GM23338 (cell line): ENCODE measurements around the gene WFDC12. TPM values are rescaled to one million over a fixed set of nuclear protein-coding genes. Genes with fewer than 3 reads are reported as not detected.

ENCODE experiments used
- ATAC-seq: fragments of 200-7000 bp; cut with Tn5 transposase; 3 replicates; pipeline ENCODE4 v1.9.1; 2020
- DNase-seq: peaks from one replicate; pipeline ENCODE4 v3.0.0-alpha.2; 2015; ENCODE audit warnings: low spot score
- H2AFZ ChIP-seq: fragments of 200-600 bp; sonication (generic); 2 replicates; pipeline ENCODE4 v1.8.0; 2016; ENCODE audit warnings: antibody characterized with exemption, mild to moderate bottlenecking, moderate library complexity
- H3F3A ChIP-seq: fragments of 200-600 bp; sonication (generic); replicated peaks from 2 replicates; pipeline ENCODE4 v1.8.0; 2017; ENCODE audit warnings: antibody characterized with exemption, mixed run types, low read depth
- H3K27ac ChIP-seq: fragments of 200-600 bp; sonication (generic); 2 replicates; pipeline ENCODE4 v1.6.1; 2016; ENCODE audit warnings: low read depth
- H3K27me3 ChIP-seq: fragments of 200-600 bp; sonication (generic); 2 replicates; pipeline ENCODE4 v1.8.0; 2016; ENCODE audit warnings: mild to moderate bottlenecking, mixed run types, moderate library complexity; ENCODE audit not compliant: insufficient read depth
- H3K36me3 ChIP-seq: fragments of 200-600 bp; sonication (generic); 2 replicates; pipeline ENCODE4 v1.8.0; 2016; ENCODE audit warnings: mild to moderate bottlenecking; ENCODE audit not compliant: insufficient read depth
- H3K4me1 ChIP-seq: fragments of 200-600 bp; sonication (generic); 2 replicates; pipeline ENCODE4 v1.8.0; 2016; ENCODE audit warnings: mild to moderate bottlenecking, moderate library complexity; ENCODE audit not compliant: insufficient read depth
- H3K4me2 ChIP-seq: fragments of 200-600 bp; sonication (generic); 2 replicates; pipeline ENCODE4 v1.7.1; 2017; ENCODE audit warnings: mixed run types
- H3K4me3 ChIP-seq: fragments of 200-600 bp; sonication (generic); 2 replicates; pipeline ENCODE4 v1.6.1; 2016; ENCODE audit warnings: mixed run types
- H3K79me2 ChIP-seq: fragments of 200-600 bp; sonication (generic); replicated peaks from 2 replicates; pipeline ENCODE4 v1.8.0; 2017; ENCODE audit warnings: mild to moderate bottlenecking; ENCODE audit not compliant: insufficient read depth
- H3K9me2 ChIP-seq: fragments of 200-600 bp; sonication (generic); 2 replicates; pipeline ENCODE4 v1.8.0; 2017; ENCODE audit not compliant: insufficient read depth
- H4K20me1 ChIP-seq: fragments of 200-600 bp; sonication (generic); replicated peaks from 2 replicates; pipeline ENCODE4 v1.8.0; 2017; ENCODE audit warnings: mild to moderate bottlenecking; ENCODE audit not compliant: insufficient read depth
- H3K27ac Mint-ChIP-seq: 2 replicates; pipeline ENCODE4 v1.8.0; 2020; ENCODE audit warnings: inconsistent platforms, mild to moderate bottlenecking, moderate library complexity, mixed read lengths
- H3K27me3 Mint-ChIP-seq: 3 replicates; pipeline ENCODE4 v1.8.0; 2022; ENCODE audit warnings: low read depth, mild to moderate bottlenecking, moderate library complexity, mixed read lengths, inconsistent platforms; ENCODE audit not compliant: insufficient read depth, poor library complexity
- H3K36me3 Mint-ChIP-seq: 3 replicates; pipeline ENCODE4 v1.8.0; 2021; ENCODE audit warnings: low read depth, mild to moderate bottlenecking, inconsistent platforms, moderate library complexity, mixed read lengths
- H3K4me1 Mint-ChIP-seq: 3 replicates; pipeline ENCODE4 v1.8.0; 2020; ENCODE audit warnings: mild to moderate bottlenecking, inconsistent platforms, mixed read lengths
- H3K4me3 Mint-ChIP-seq: 3 replicates; pipeline ENCODE4 v1.8.0; 2021; ENCODE audit warnings: moderate library complexity, mild to moderate bottlenecking, inconsistent platforms, mixed read lengths
- H3K9me3 Mint-ChIP-seq: 3 replicates; pipeline ENCODE4 v1.8.0; 2020; ENCODE audit warnings: moderate library complexity, mild to moderate bottlenecking, inconsistent platforms, mixed read lengths
- CREB1 ChIP-seq: fragments of 250-450 bp; sonication (Bioruptor Pico); IDR thresholded peaks from 2 replicates; pipeline ENCODE4 v1.5.0; 2020; ENCODE audit warnings: low read depth, mild to moderate bottlenecking, moderate library complexity
- CTCF ChIP-seq, 2 experiments: fragments of 200-600 bp in 1 of 2; sonication (generic) in 1 of 2; conservative IDR thresholded peaks; 2 replicates each; pipeline versions ENCODE4 v1.5.1 to v1.6.1; 2016 to 2017; ENCODE audit warnings: antibody characterized with exemption in 2 of 2, low read depth in 2 of 2, mild to moderate bottlenecking in 2 of 2, moderate library complexity in 1 of 2
- ETS1 ChIP-seq: IDR thresholded peaks from 2 replicates; pipeline ENCODE4 v1.6.1; 2016; ENCODE audit warnings: antibody characterized with exemption
- EZH2 ChIP-seq: fragments of 200-600 bp; sonication (generic); IDR thresholded peaks from one replicate; pipeline ENCODE4 v1.8.0; 2017; ENCODE audit warnings: antibody characterized with exemption, mild to moderate bottlenecking, low read depth; ENCODE audit not compliant: unreplicated experiment
- EZH2phosphoT487 ChIP-seq: fragments of 200-600 bp; sonication (generic); IDR thresholded peaks from one replicate; pipeline ENCODE4 v1.8.1; 2018; ENCODE audit warnings: antibody characterized with exemption; ENCODE audit not compliant: unreplicated experiment
- JUNB ChIP-seq: IDR thresholded peaks from one replicate; pipeline ENCODE4 v1.6.1; 2016; ENCODE audit warnings: antibody characterized with exemption; ENCODE audit not compliant: unreplicated experiment
- NANOG ChIP-seq: IDR thresholded peaks from 2 replicates; pipeline ENCODE4 v1.6.1; 2016; ENCODE audit warnings: antibody characterized with exemption, borderline replicate concordance
- POLR2AphosphoS5 ChIP-seq: IDR thresholded peaks from 2 replicates; pipeline ENCODE4 v1.6.1; 2016; ENCODE audit warnings: antibody characterized with exemption, low read depth
- REST ChIP-seq: IDR thresholded peaks from one replicate; pipeline ENCODE4 v1.6.1; 2018; ENCODE audit warnings: antibody characterized with exemption; ENCODE audit not compliant: unreplicated experiment
- STAT1 ChIP-seq: IDR thresholded peaks from one replicate; pipeline ENCODE4 v1.6.1; 2016; ENCODE audit warnings: antibody characterized with exemption; ENCODE audit not compliant: unreplicated experiment
- ZNF114 ChIP-seq: fragments of 250-450 bp; sonication (Bioruptor Pico); IDR thresholded peaks from 2 replicates; pipeline ENCODE4 v1.5.0; 2020; ENCODE audit warnings: mild to moderate bottlenecking, moderate library complexity
- ZNF331 ChIP-seq: fragments of 250-450 bp; sonication (Bioruptor Pico); IDR thresholded peaks from 2 replicates; pipeline ENCODE4 v1.5.0; 2020; ENCODE audit warnings: low read depth, mild to moderate bottlenecking, moderate library complexity
- ZNF462 ChIP-seq: fragments of 250-450 bp; sonication (Bioruptor Pico); IDR thresholded peaks from 2 replicates; pipeline ENCODE4 v1.5.0; 2020; ENCODE audit warnings: mild to moderate bottlenecking, moderate library complexity
- polyA plus RNA-seq: library from polyadenylated mRNA; unstranded; fragments of >200 nt; fragmentation: Nextera tagmentation; extraction: Ambion mirVana; gene quantifications from 2 replicates; pipeline ENCODE4 v1.2.1, GENCODE V29; 2016
- total RNA-seq: library from RNA; depleted of rRNA; stranded (reverse); fragments of >200 nt; shearing (Covaris generic); gene quantifications from 2 replicates; pipeline ENCODE4 v1.2.3, GENCODE V29; 2014

The WFDC12 gene
- total and polyA plus RNA-seq, 2 experiments from 2014 or later = not detected

- Histone ChIP-seq H3K4me2 (no peak overlapping the region), H4K20me1 (no peaks in the 10 kb centered on the region), H3K36me3 (no peaks in the 10 kb centered on the region), H3K27me3 (no peaks in the 10 kb centered on the region), H3F3A (no peaks in the 10 kb centered on the region), H3K4me1 (peaks cover 4% of the 10 kb centered on the region; the same call in 1 of the 2 replicates), H3K9me2 (no peaks in the 10 kb centered on the region), H3K79me2 (no peaks in the 10 kb centered on the region), H2AFZ (no peak overlapping the region), H3K4me3 (no peak overlapping the region), H3K27ac (no peak overlapping the region)
- H3K36me3 Mint-ChIP-seq = no peaks in the 10 kb centered on the region
- no peak overlapping the region for H3K27ac Mint-ChIP-seq
- H3K9me3 Mint-ChIP-seq = no peaks in the 10 kb centered on the region
- H3K4me3 Mint-ChIP-seq = no peak overlapping the region
- ATAC-seq = no peak
- TF ChIP-seq JUNB (no peak), NANOG (no peak), EZH2phosphoT487 (no peak), POLR2AphosphoS5 (no peak), ZNF114 (CRISPR knock-in tag) (no peak), CREB1 (CRISPR knock-in tag) (no peak), EZH2 (no peak), STAT1 (no peak), ZNF331 (CRISPR knock-in tag) (no peak), ETS1 (no peak), REST (no peak), ZNF462 (CRISPR knock-in tag) (no peak), CTCF (conservative IDR thresholded peaks at IDR 0.05; ENCODE audit: low read depth in 2 of 2) (no peak)
- H3K4me1 Mint-ChIP-seq = peaks cover 10% of the 10 kb centered on the region; the same call in 2 of the 3 replicates
- peaks cover 7% of the 10 kb centered on the region for H3K27me3 Mint-ChIP-seq
- no peak for DNase-seq
Observed at GRCh38 chr20:45111285-45111684, 13.0 kb downstream of the WFDC12 start.
